ENCODE measurements around the gene TMEM141. TPM values are rescaled to one million over a fixed set of nuclear protein-coding genes. Genes with fewer than 3 reads are reported as not detected.

TMEM141 gene
- total and polyA plus RNA-seq, 2 of the 8 experiments (the other 6 are each of a cell fraction or from before 2014, with no cell fraction given), result 51.1 to 137 TPM

GRCh38 chr9:136742591-136743391 lies 48.4 kb upstream of the TMEM141 start, which contains the start of gene LCN10 (continued):
- no peak for TF ChIP-seq SP4 (IDR thresholded peaks at IDR 0.05; ENCODE audit: low read length)
- TF ChIP-seq JUN (IDR thresholded peaks at IDR 0.05; ENCODE audit: low read depth, low read length), result no peak
- TF ChIP-seq CREB1 (IDR thresholded peaks at IDR 0.05), result no peak
- no peak for TF ChIP-seq GTF2F1 (IDR thresholded peaks at IDR 0.05; ENCODE audit: borderline replicate concordance, low read depth, low read length)
- TF ChIP-seq TCF12 (IDR thresholded peaks at IDR 0.05; ENCODE audit: low read depth, low read length), result 0 out of 2 replicates have a peak, but pooled peaks have one; percentile 44
- TF ChIP-seq CBX8 (IDR thresholded peaks at IDR 0.05; ENCODE audit: borderline replicate concordance, low read depth, low read length), result no peak
- TF ChIP-seq SIRT6 (IDR thresholded peaks at IDR 0.05; ENCODE audit: low read length), result no peak
- TF ChIP-seq RAD21 (IDR thresholded peaks at IDR 0.05 in 1 of 2, conservative IDR thresholded peaks at IDR 0.05 in 1 of 2; ENCODE audit: low read depth in 2 of 2, low read length in 2 of 2), result peak in 1 of 2 experiments; percentile 29; a peak in 1 of 4 replicates
- no peak for TF ChIP-seq CHD2 (IDR thresholded peaks at IDR 0.05; ENCODE audit: low read length)
- no peak for TF ChIP-seq KDM1A (IDR thresholded peaks at IDR 0.05; ENCODE audit: borderline replicate concordance, low read length)
- TF ChIP-seq POU5F1 (IDR thresholded peaks at IDR 0.05; ENCODE audit: low read depth, low read length), result no peak
- no peak for TF ChIP-seq TAF1 (IDR thresholded peaks at IDR 0.05; ENCODE audit: low read depth, low read length)
- TF ChIP-seq SIX5 (IDR thresholded peaks at IDR 0.05; ENCODE audit: low read depth, low read length), result no peak
- TF ChIP-seq RXRA (IDR thresholded peaks at IDR 0.05; ENCODE audit: insufficient read depth, low read depth, low read length), result no peak
- TF ChIP-seq ATF2 (IDR thresholded peaks at IDR 0.05; ENCODE audit: low read length), result no peak
- no peak for TF ChIP-seq KDM4A (IDR thresholded peaks at IDR 0.05; ENCODE audit: low read depth, low read length, severe bottlenecking)
- TF ChIP-seq SIN3A (conservative IDR thresholded peaks at IDR 0.05 in 1 of 2, IDR thresholded peaks at IDR 0.05 in 1 of 2; ENCODE audit: low read depth in 1 of 2, low read length in 2 of 2), result no peak
- no peak for TF ChIP-seq CHD1 (IDR thresholded peaks at IDR 0.05; ENCODE audit: low read depth, low read length)
- no peak for TF ChIP-seq TAF7 (optimal IDR thresholded peaks at IDR 0.05; ENCODE audit: borderline replicate concordance, low read depth, low read length)
- peak; percentile 61; the same call in 1 of the 2 replicates for TF ChIP-seq EGR1 (IDR thresholded peaks at IDR 0.05; ENCODE audit: borderline replicate concordance, low read depth, low read length)
- TF ChIP-seq ZNF274 (IDR thresholded peaks at IDR 0.05; ENCODE audit: borderline replicate concordance, extremely low read depth, low read length), result no peak
- peak; percentile 61 for TF ChIP-seq E2F6 (IDR thresholded peaks at IDR 0.05)
- TF ChIP-seq TEAD4 (IDR thresholded peaks at IDR 0.05; ENCODE audit: low read depth, low read length), result no peak

Measured in H1 (cell line).